Panc1 (cell line): ENCODE results near the gene MASP2. TPM values are rescaled to one million over a fixed set of nuclear protein-coding genes. Genes with fewer than 3 reads are reported as not detected.

Experiments
- ATAC-seq: fragments of 200-7000 bp; cut with Tn5 transposase; 2 replicates; pipeline ENCODE4 v1.9.1; 2020; ENCODE audit warnings: mild to moderate bottlenecking, moderate library complexity
- BruUV-seq: library from RNA; stranded (reverse); fragments of 400-500 nt; replicated peaks from 2 replicates; lab custom pipeline; 2021; lab: Mats Ljungman, UMichigan
- CTCF ChIA-PET: fragments of 300-600 bp; sonication (Branson Sonifier 250); formaldehyde crosslinking; loops from one replicate; lab custom pipeline; 2022; ENCODE audit warnings: antibody characterized with exemption; lab: Charles Lee
- POLR2A ChIA-PET: fragments of 300-600 bp; sonication (Branson Sonifier 250); formaldehyde crosslinking; loops from one replicate; lab custom pipeline; 2022; ENCODE audit warnings: antibody characterized with exemption; lab: Charles Lee
- DNase-seq: peaks from one replicate; pipeline ENCODE4 v3.0.0-alpha.2; 2010; ENCODE audit warnings: low read depth, low spot score
- H3K27ac ChIP-seq: 2 replicates; pipeline ENCODE4 v1.5.1; 2011; ENCODE audit warnings: mild to moderate bottlenecking, low read length, inconsistent platforms
- H3K27me3 ChIP-seq: fragments of 200-500 bp; sonication (Bioruptor generic); 2 replicates; pipeline ENCODE4 v1.6.0; 2014; ENCODE audit warnings: low read length, inconsistent platforms; ENCODE audit not compliant: control insufficient read depth, insufficient read depth
- H3K36me3 ChIP-seq: fragments of 200-500 bp; sonication (Bioruptor generic); 2 replicates; pipeline ENCODE4 v1.5.1; 2014; ENCODE audit warnings: inconsistent platforms, mild to moderate bottlenecking, low read length, moderate library complexity; ENCODE audit not compliant: control insufficient read depth, insufficient read depth
- H3K4me1 ChIP-seq: 2 replicates; pipeline ENCODE4 v1.5.1; 2011; ENCODE audit warnings: inconsistent platforms, mild to moderate bottlenecking, low read length, moderate library complexity; ENCODE audit not compliant: control insufficient read depth, insufficient read depth
- H3K4me3 ChIP-seq, 2 experiments: 2 replicates each; pipeline ENCODE4 v1.5.1; 2011 to 2012; ENCODE audit warnings: low read depth in 2 of 2, low read length in 2 of 2, mild to moderate bottlenecking in 2 of 2, inconsistent platforms in 1 of 2, moderate library complexity in 1 of 2
- H3K9me3 ChIP-seq: fragments of 200-500 bp; sonication (Bioruptor generic); 2 replicates; pipeline ENCODE4 v1.5.1; 2014; ENCODE audit warnings: low read depth, mild to moderate bottlenecking, inconsistent platforms, low read length, moderate library complexity; ENCODE audit not compliant: control insufficient read depth, insufficient read depth
- CTCF ChIP-seq: fragments of 450-650 bp; IDR thresholded peaks from 2 replicates; pipeline ENCODE4 v1.5.1; 2017; ENCODE audit warnings: mild to moderate bottlenecking
- POLR2AphosphoS5 ChIP-seq: IDR thresholded peaks from 2 replicates; pipeline ENCODE4 v1.6.1; 2012; ENCODE audit warnings: mild to moderate bottlenecking, low read depth, low read length, moderate library complexity
- SIN3A ChIP-seq: IDR thresholded peaks from 2 replicates; pipeline ENCODE4 v1.6.1; 2012; ENCODE audit warnings: low read depth, mild to moderate bottlenecking, low read length, moderate library complexity, borderline replicate concordance; ENCODE audit not compliant: insufficient read depth
- TCF7L2 ChIP-seq: IDR thresholded peaks from 2 replicates; pipeline ENCODE4 v1.6.1; 2011; ENCODE audit warnings: mild to moderate bottlenecking, low read depth, low read length, inconsistent platforms
- in situ Hi-C: cut with HindIII; loops from 2 replicates; pipeline ENCODE4 v1.10.0; 2016; ENCODE audit warnings: low sequenced_read_pairs, low pct_unique_long_range_greater_than_20kb
- intact Hi-C: fragments of 100-400 bp; cut with micrococcal nuclease; formaldehyde crosslinking; loops from one replicate; pipeline ENCODE4 v1.10.0; 2022; ENCODE audit not compliant: unreplicated experiment
- total RNA-seq: library from RNA; stranded (reverse); gene quantifications from one replicate; pipeline ENCODE4 v1.2.1, GENCODE V29; 2021; ENCODE audit not compliant: unreplicated experiment
- TF ChIP-seq, protein P1 (sequence below), 2 experiments: IDR thresholded peaks; 2 replicates each; pipeline ENCODE4 v1.6.1; 2011 to 2012; ENCODE audit warnings: low read depth in 2 of 2, control low read depth in 1 of 2, low read length in 1 of 2, mild to moderate bottlenecking in 1 of 2, moderate library complexity in 1 of 2; ENCODE audit not compliant: insufficient read depth in 1 of 2

MASP2 gene
- total RNA-seq, 1 experiment from 2014 or later, result 0.41 TPM

GRCh38 chr1:11053758-11054137, 6.7 kb upstream of the MASP2 start:
- CTCF ChIA-PET, result no interaction called here
- BruUV-seq, result no TSS peak
- H3K36me3 ChIP-seq, result peaks cover 5% of the 10 kb centered on the region
- H3K4me1 ChIP-seq, result peaks cover 14% of the 10 kb centered on the region
- intact Hi-C loops, result no loop called here
- H3K9me3 ChIP-seq, result no peaks in the 10 kb centered on the region
- H3K27me3 ChIP-seq, result no peaks in the 10 kb centered on the region
- in situ Hi-C loops, result no loop called here
- no peak for TF ChIP-seq CTCF
- TF ChIP-seq, protein P1, sequence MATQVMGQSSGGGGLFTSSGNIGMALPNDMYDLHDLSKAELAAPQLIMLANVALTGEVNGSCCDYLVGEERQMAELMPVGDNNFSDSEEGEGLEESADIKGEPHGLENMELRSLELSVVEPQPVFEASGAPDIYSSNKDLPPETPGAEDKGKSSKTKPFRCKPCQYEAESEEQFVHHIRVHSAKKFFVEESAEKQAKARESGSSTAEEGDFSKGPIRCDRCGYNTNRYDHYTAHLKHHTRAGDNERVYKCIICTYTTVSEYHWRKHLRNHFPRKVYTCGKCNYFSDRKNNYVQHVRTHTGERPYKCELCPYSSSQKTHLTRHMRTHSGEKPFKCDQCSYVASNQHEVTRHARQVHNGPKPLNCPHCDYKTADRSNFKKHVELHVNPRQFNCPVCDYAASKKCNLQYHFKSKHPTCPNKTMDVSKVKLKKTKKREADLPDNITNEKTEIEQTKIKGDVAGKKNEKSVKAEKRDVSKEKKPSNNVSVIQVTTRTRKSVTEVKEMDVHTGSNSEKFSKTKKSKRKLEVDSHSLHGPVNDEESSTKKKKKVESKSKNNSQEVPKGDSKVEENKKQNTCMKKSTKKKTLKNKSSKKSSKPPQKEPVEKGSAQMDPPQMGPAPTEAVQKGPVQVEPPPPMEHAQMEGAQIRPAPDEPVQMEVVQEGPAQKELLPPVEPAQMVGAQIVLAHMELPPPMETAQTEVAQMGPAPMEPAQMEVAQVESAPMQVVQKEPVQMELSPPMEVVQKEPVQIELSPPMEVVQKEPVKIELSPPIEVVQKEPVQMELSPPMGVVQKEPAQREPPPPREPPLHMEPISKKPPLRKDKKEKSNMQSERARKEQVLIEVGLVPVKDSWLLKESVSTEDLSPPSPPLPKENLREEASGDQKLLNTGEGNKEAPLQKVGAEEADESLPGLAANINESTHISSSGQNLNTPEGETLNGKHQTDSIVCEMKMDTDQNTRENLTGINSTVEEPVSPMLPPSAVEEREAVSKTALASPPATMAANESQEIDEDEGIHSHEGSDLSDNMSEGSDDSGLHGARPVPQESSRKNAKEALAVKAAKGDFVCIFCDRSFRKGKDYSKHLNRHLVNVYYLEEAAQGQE (IDR thresholded peaks at IDR 0.05; ENCODE audit: insufficient read depth in 1 of 2, low read depth in 2 of 2, low read length in 1 of 2), result peak; percentile 94 to 95
- H3K4me3 ChIP-seq, result no peak overlapping the region
- POLR2A ChIA-PET, result no interaction called here
- peak; percentile 52 for ATAC-seq
- DNase-seq, result no peak
- no peak overlapping the region for H3K27ac ChIP-seq

- Histone ChIP-seq H3K36me3 (peaks cover 5% of the 10 kb centered on the region), H3K9me3 (no peaks in the 10 kb centered on the region), H3K27me3 (no peaks in the 10 kb centered on the region), H3K4me3 (no peak overlapping the region), H3K4me1 (peaks cover 14% of the 10 kb centered on the region), H3K27ac (no peak overlapping the region)
- intact Hi-C loops, result no loop called here
- peak; percentile 69 for ATAC-seq
- ChIA-PET CTCF (interaction anchor here (0.6 kb wide), 1 partner anchor 812 kb away, joined by 4 read pairs; no protein-coding TSS in a partner anchor), POLR2A (no interaction called here)
- TF ChIP-seq, protein P1 (IDR thresholded peaks at IDR 0.05; ENCODE audit: insufficient read depth in 1 of 2, low read depth in 2 of 2, low read length in 1 of 2), result peak in 1 of 2 experiments; percentile 36; a peak in 1 of 4 replicates
- TF ChIP-seq SIN3A (no peak), TCF7L2 (no peak), CTCF (no peak), POLR2AphosphoS5 (peak; percentile 45)
- no TSS peak for BruUV-seq
- DNase-seq, result no peak
- in situ Hi-C loops, result no loop called here
Measured at GRCh38 chr1:11052839-11053757, 6.1 kb upstream of the MASP2 start.
